ENCODE measurements around the gene HEXD. TPM values are rescaled to one million over a fixed set of nuclear protein-coding genes. Genes with fewer than 3 reads are reported as not detected.

The HEXD gene
- total RNA-seq, 1 donor: 9.4 TPM

DNA sequence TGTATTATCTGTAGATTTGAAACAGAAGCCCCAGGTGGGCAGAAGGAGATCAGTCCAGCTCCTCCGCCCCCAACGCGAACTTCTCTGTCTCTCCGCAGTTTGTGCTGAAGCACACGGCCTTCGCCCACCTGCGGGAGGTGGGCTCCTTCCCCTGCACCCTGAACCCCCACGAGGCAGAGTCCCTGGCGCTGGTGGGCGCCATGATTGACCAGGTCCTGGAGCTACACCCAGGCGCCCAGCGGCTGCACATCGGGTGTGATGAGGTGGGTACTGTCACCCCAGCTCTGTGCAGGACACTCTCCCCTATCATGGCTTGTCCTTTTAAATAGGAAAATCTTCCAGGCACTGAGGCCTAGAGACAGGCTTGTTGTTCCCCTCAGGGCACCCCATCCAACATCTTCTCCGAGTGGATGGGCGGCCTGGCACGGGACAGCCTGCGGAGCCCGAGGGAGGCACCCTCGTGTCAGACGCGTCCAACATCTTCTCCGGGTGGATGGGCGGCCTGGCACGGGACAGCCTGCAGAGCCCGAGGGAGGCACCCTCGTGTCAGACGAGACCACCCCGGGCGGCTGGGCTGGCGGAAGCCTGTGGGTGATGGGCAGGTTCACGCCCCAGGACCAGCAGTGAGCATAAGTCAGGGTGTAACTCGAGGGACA, 15.5 kb downstream of the HEXD start:
- no peak for DNase-seq (ENCODE audit: low read depth)
- no peak overlapping the region for H3K4me3 ChIP-seq (ENCODE audit: low read depth, low read length)

DNA sequence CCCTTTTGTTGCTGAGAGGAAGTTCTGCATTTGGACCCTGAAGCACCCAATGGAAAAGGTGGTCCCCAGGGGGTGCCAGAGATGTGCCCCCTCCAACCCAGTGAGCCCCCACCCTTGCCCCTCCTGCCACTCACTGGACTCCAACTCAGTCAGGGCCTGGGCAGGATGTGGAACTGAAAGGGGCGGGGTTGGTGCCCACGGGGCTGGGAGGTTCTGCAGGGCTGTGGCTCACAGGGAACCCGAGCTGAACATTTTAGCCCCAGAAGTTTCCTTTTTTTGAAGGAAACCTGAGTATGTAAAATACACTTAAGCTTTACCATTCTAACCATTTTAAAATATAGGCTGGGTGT, 16.0 kb downstream of the HEXD start:
- TF ChIP-seq, protein P1, sequence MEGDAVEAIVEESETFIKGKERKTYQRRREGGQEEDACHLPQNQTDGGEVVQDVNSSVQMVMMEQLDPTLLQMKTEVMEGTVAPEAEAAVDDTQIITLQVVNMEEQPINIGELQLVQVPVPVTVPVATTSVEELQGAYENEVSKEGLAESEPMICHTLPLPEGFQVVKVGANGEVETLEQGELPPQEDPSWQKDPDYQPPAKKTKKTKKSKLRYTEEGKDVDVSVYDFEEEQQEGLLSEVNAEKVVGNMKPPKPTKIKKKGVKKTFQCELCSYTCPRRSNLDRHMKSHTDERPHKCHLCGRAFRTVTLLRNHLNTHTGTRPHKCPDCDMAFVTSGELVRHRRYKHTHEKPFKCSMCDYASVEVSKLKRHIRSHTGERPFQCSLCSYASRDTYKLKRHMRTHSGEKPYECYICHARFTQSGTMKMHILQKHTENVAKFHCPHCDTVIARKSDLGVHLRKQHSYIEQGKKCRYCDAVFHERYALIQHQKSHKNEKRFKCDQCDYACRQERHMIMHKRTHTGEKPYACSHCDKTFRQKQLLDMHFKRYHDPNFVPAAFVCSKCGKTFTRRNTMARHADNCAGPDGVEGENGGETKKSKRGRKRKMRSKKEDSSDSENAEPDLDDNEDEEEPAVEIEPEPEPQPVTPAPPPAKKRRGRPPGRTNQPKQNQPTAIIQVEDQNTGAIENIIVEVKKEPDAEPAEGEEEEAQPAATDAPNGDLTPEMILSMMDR (IDR thresholded peaks at IDR 0.05; ENCODE audit: insufficient read depth, low read length): no peak
- no peak overlapping the region for H3K4me3 ChIP-seq (ENCODE audit: low read depth, low read length)

More for the DNA sequence above, 15.5 kb downstream of the HEXD start:
- TF ChIP-seq, protein P1 (IDR thresholded peaks at IDR 0.05; ENCODE audit: insufficient read depth, low read length): no peak

GRCh38 chr17:82435103-82435502, 17.0 kb downstream of the HEXD start:
- no peak overlapping the region for H3K4me3 ChIP-seq (ENCODE audit: low read depth, low read length)
- DNase-seq (ENCODE audit: low read depth): no peak
- TF ChIP-seq, protein P1 (IDR thresholded peaks at IDR 0.05; ENCODE audit: insufficient read depth, low read length): no peak

More for the DNA sequence above, 16.0 kb downstream of the HEXD start:
- no peak for DNase-seq (ENCODE audit: low read depth)

DNA sequence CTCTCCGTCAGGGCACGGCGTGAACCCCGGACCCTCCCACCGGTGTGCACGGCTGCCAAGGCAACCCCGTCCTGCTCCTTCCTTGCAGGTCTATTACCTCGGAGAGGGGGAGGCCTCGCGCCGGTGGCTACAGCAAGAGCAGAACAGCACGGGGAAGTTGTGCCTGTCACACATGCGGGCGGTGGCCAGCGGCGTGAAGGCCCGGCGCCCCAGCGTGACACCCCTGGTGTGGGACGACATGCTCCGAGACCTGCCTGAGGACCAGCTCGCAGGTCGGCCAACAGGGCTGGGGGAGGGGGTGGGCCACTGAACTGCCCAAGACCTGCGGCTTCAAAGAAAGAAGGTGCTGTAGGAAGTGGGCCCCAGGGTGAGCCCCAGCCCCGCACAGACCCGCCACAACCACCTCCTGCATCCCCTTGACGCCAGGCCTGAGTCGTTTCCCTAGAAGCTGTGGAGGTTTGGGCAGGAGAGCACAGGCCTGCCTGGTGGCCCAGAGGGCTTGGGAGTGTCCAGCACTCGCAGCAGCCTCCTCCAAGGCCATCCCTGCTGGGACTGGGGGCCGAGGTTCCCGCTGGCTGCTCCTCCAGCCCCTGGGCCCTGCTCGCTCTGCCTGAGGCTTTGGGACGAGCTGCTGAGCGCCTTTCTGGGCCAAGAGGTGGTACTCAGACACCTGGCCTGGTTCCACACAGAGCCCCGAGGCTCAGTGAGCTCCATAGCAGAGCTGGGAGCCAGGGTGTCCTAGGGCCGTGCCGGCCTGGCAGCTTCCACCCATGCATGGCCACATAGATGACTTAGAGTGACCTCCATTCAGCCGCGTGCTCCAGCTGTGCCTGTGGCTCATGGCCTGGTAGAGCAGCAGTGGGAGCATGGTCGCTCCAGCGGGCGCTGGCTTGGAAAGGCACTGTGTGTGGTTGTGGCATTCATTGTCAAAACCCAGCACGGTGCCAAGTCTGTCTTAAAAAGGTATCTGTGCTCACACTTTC, 17.7 kb downstream of the HEXD start:
- DNase-seq (ENCODE audit: low read depth): no peak
- TF ChIP-seq, protein P1 (IDR thresholded peaks at IDR 0.05; ENCODE audit: insufficient read depth, low read length): no peak
- H3K4me3 ChIP-seq (ENCODE audit: low read depth, low read length): no peak overlapping the region

- TF ChIP-seq, protein P1 (IDR thresholded peaks at IDR 0.05; ENCODE audit: insufficient read depth, low read length): no peak
- no peak for DNase-seq (ENCODE audit: low read depth)
- H3K4me3 ChIP-seq (ENCODE audit: low read depth, low read length): no peak overlapping the region
These were observed 18.6 kb downstream of the HEXD start for GRCh38 chr17:82436601-82437324.

GRCh38 chr17:82437325-82437668, 19.1 kb downstream of the HEXD start:
- TF ChIP-seq, protein P1 (IDR thresholded peaks at IDR 0.05; ENCODE audit: insufficient read depth, low read length): no peak
- no peak for DNase-seq (ENCODE audit: low read depth)
- no peak overlapping the region for H3K4me3 ChIP-seq (ENCODE audit: low read depth, low read length)
